ENCODE data around the gene CHCHD5.
"Not testable (repeated sequence)": the region's sequence is repeated elsewhere in the genome, so short reads cannot be mapped to it uniquely, and the experiment has no call there.

The CHCHD5 gene

GRCh38 chr2:112602917-112603316 is 18.5 kb downstream of the CHCHD5 start:
- no peak for DNase-seq (ENCODE audit: low spot score)

GRCh38 chr2:112603731-112604130 is 19.3 kb downstream of the CHCHD5 start:
- no peak overlapping the region for H3K27ac Mint-ChIP-seq
- no peaks in the 10 kb centered on the region for H3K9me3 Mint-ChIP-seq
- no peaks in the 10 kb centered on the region for H3K36me3 Mint-ChIP-seq (ENCODE audit: low read depth)
- H3K27me3 Mint-ChIP-seq (ENCODE audit: low read depth): no peaks in the 10 kb centered on the region
- H3K4me3 Mint-ChIP-seq: no peak overlapping the region
- peaks cover 8% of the 10 kb centered on the region for H3K4me1 Mint-ChIP-seq (ENCODE audit: low read depth)
- no peak for DNase-seq (ENCODE audit: low spot score)

More at GRCh38 chr2:112602917-112603316, 18.5 kb downstream of the CHCHD5 start:
- Mint-ChIP-seq H3K27me3 (ENCODE audit: low read depth) (no peaks in the 10 kb centered on the region), H3K36me3 (ENCODE audit: low read depth) (no peaks in the 10 kb centered on the region), H3K27ac (no peak overlapping the region), H3K9me3 (no peaks in the 10 kb centered on the region), H3K4me1 (ENCODE audit: low read depth) (peaks cover 8% of the 10 kb centered on the region), H3K4me3 (no peak overlapping the region)

GRCh38 chr2:112604952-112605351 is 20.5 kb downstream of the CHCHD5 start:
- no peak for DNase-seq (ENCODE audit: low spot score)
- Mint-ChIP-seq H3K4me3 (no peak overlapping the region), H3K9me3 (no peaks in the 10 kb centered on the region), H3K4me1 (ENCODE audit: low read depth) (peaks cover 6% of the 10 kb centered on the region), H3K36me3 (ENCODE audit: low read depth) (no peaks in the 10 kb centered on the region), H3K27me3 (ENCODE audit: low read depth) (no peaks in the 10 kb centered on the region), H3K27ac (no peak overlapping the region)

- DNase-seq (ENCODE audit: low spot score): no peak
- peaks cover 8% of the 10 kb centered on the region for H3K27me3 Mint-ChIP-seq (ENCODE audit: low read depth)
- H3K9me3 Mint-ChIP-seq: no peaks in the 10 kb centered on the region
- H3K4me3 Mint-ChIP-seq: no peak overlapping the region
- no peak overlapping the region for H3K27ac Mint-ChIP-seq
- peaks cover 2% of the 10 kb centered on the region for H3K4me1 Mint-ChIP-seq (ENCODE audit: low read depth)
- H3K36me3 Mint-ChIP-seq (ENCODE audit: low read depth): no peaks in the 10 kb centered on the region
Measured at GRCh38 chr2:112605926-112606325, 21.5 kb downstream of the CHCHD5 start.

- no peaks in the 10 kb centered on the region for H3K4me1 Mint-ChIP-seq (ENCODE audit: low read depth)
- H3K4me3 Mint-ChIP-seq: no peak overlapping the region
- no peaks in the 10 kb centered on the region for H3K9me3 Mint-ChIP-seq
- H3K36me3 Mint-ChIP-seq (ENCODE audit: low read depth): no peaks in the 10 kb centered on the region
- peaks cover 14% of the 10 kb centered on the region for H3K27me3 Mint-ChIP-seq (ENCODE audit: low read depth)
- DNase-seq (ENCODE audit: low spot score): no peak
- no peak overlapping the region for H3K27ac Mint-ChIP-seq
Measured at GRCh38 chr2:112606547-112606946, 22.1 kb downstream of the CHCHD5 start.

GRCh38 chr2:112607680-112608438 is 23.4 kb downstream of the CHCHD5 start:
- no peaks in the 10 kb centered on the region for H3K9me3 Mint-ChIP-seq
- no peaks in the 10 kb centered on the region for H3K4me1 Mint-ChIP-seq (ENCODE audit: low read depth)
- no peak overlapping the region for H3K27ac Mint-ChIP-seq

GRCh38 chr2:112609320-112609719 is 24.9 kb downstream of the CHCHD5 start:
- H3K36me3 Mint-ChIP-seq (ENCODE audit: low read depth); H3K27ac Mint-ChIP-seq; H3K9me3 Mint-ChIP-seq: not testable (repeated sequence)

More at GRCh38 chr2:112607680-112608438, 23.4 kb downstream of the CHCHD5 start:
- Mint-ChIP-seq H3K36me3 (ENCODE audit: low read depth) (no peaks in the 10 kb centered on the region), H3K4me3 (no peak overlapping the region), H3K27me3 (ENCODE audit: low read depth) (peaks cover 25% of the 10 kb centered on the region)
- no peak for DNase-seq (ENCODE audit: low spot score)

GRCh38 chr2:112612283-112612682 is 27.9 kb downstream of the CHCHD5 start:
- H3K9me3 Mint-ChIP-seq; H3K4me1 Mint-ChIP-seq (ENCODE audit: low read depth); H3K4me3 Mint-ChIP-seq; DNase-seq (ENCODE audit: low spot score); H3K27ac Mint-ChIP-seq; H3K36me3 Mint-ChIP-seq (ENCODE audit: low read depth): not testable (repeated sequence)
- H3K27me3 Mint-ChIP-seq (ENCODE audit: low read depth): peaks cover 33% of the 10 kb centered on the region

More at GRCh38 chr2:112609320-112609719, 24.9 kb downstream of the CHCHD5 start:
- not testable (repeated sequence) for H3K4me3 Mint-ChIP-seq; DNase-seq (ENCODE audit: low spot score); H3K4me1 Mint-ChIP-seq (ENCODE audit: low read depth)
- peaks cover 33% of the 10 kb centered on the region for H3K27me3 Mint-ChIP-seq (ENCODE audit: low read depth)

GRCh38 chr2:112614201-112614840 is 29.9 kb downstream of the CHCHD5 start:
- no peak for DNase-seq (ENCODE audit: low spot score)
- peaks cover 33% of the 10 kb centered on the region for H3K27me3 Mint-ChIP-seq (ENCODE audit: low read depth)
- H3K4me3 Mint-ChIP-seq: no peak overlapping the region
- H3K36me3 Mint-ChIP-seq (ENCODE audit: low read depth): no peaks in the 10 kb centered on the region
- no peaks in the 10 kb centered on the region for H3K9me3 Mint-ChIP-seq
- no peaks in the 10 kb centered on the region for H3K4me1 Mint-ChIP-seq (ENCODE audit: low read depth)
- no peak overlapping the region for H3K27ac Mint-ChIP-seq

- Mint-ChIP-seq H3K27ac (no peak overlapping the region), H3K27me3 (ENCODE audit: low read depth) (peaks cover 33% of the 10 kb centered on the region), H3K9me3 (no peaks in the 10 kb centered on the region), H3K36me3 (ENCODE audit: low read depth) (no peaks in the 10 kb centered on the region), H3K4me3 (no peak overlapping the region), H3K4me1 (ENCODE audit: low read depth) (no peaks in the 10 kb centered on the region)
- DNase-seq (ENCODE audit: low spot score): no peak
Measured at GRCh38 chr2:112615051-112615450, 30.6 kb downstream of the CHCHD5 start.

GRCh38 chr2:112615798-112616197 is 31.4 kb downstream of the CHCHD5 start:
- H3K27me3 Mint-ChIP-seq (ENCODE audit: low read depth): peaks cover 26% of the 10 kb centered on the region
- not testable (repeated sequence) for H3K4me1 Mint-ChIP-seq (ENCODE audit: low read depth); DNase-seq (ENCODE audit: low spot score)

GRCh38 chr2:112618383-112618782 is 34.0 kb downstream of the CHCHD5 start:
- DNase-seq (ENCODE audit: low spot score): no peak
- no peak overlapping the region for H3K27ac Mint-ChIP-seq
- peaks cover 4% of the 10 kb centered on the region for H3K27me3 Mint-ChIP-seq (ENCODE audit: low read depth)
- H3K4me1 Mint-ChIP-seq (ENCODE audit: low read depth): peaks cover 15% of the 10 kb centered on the region
- no peaks in the 10 kb centered on the region for H3K9me3 Mint-ChIP-seq
- no peak overlapping the region for H3K4me3 Mint-ChIP-seq
- H3K36me3 Mint-ChIP-seq (ENCODE audit: low read depth): no peaks in the 10 kb centered on the region

More at GRCh38 chr2:112615798-112616197, 31.4 kb downstream of the CHCHD5 start:
- not testable (repeated sequence) for H3K4me3 Mint-ChIP-seq; H3K36me3 Mint-ChIP-seq (ENCODE audit: low read depth); H3K27ac Mint-ChIP-seq; H3K9me3 Mint-ChIP-seq

GRCh38 chr2:112621790-112622527 is 37.5 kb downstream of the CHCHD5 start:
- H3K9me3 Mint-ChIP-seq: no peaks in the 10 kb centered on the region
- no peak for DNase-seq (ENCODE audit: low spot score)
- peaks cover 41% of the 10 kb centered on the region for H3K4me1 Mint-ChIP-seq (ENCODE audit: low read depth)

GRCh38 chr2:112622528-112622849 is 38.1 kb downstream of the CHCHD5 start:
- Mint-ChIP-seq H3K4me3 (no peak overlapping the region), H3K36me3 (ENCODE audit: low read depth) (no peaks in the 10 kb centered on the region), H3K27me3 (ENCODE audit: low read depth) (no peaks in the 10 kb centered on the region), H3K4me1 (ENCODE audit: low read depth) (peaks cover 46% of the 10 kb centered on the region), H3K9me3 (no peaks in the 10 kb centered on the region), H3K27ac (no peak overlapping the region)
- DNase-seq (ENCODE audit: low spot score): no peak

More at GRCh38 chr2:112621790-112622527, 37.5 kb downstream of the CHCHD5 start:
- Mint-ChIP-seq H3K27ac (no peak overlapping the region), H3K4me3 (no peak overlapping the region), H3K36me3 (ENCODE audit: low read depth) (no peaks in the 10 kb centered on the region), H3K27me3 (ENCODE audit: low read depth) (no peaks in the 10 kb centered on the region)

Data from T-helper 2 cell treated with Interferon-gamma antibody and Interleukin-4, amounts not matched to agents 5 μg/mL and 100 μg/mL, for 36 hours (primary cell).